ENCODE measurements around the gene PAPOLG.
A peak's percentile ranks its signal among the peaks of the same experiment; 100 is the strongest.
"Not testable (repeated sequence)": the region's sequence is repeated elsewhere in the genome, so short reads cannot be mapped to it uniquely, and the experiment has no call there.

The PAPOLG gene

GRCh38 chr2:60825666-60826065 lies 69.6 kb downstream of the PAPOLG start:
- no peak for DNase-seq

GRCh38 chr2:60826111-60826510 lies 70.0 kb downstream of the PAPOLG start:
- no peak for DNase-seq

GRCh38 chr2:60826860-60827259 lies 70.8 kb downstream of the PAPOLG start:
- not testable (repeated sequence) for DNase-seq

GRCh38 chr2:60827369-60827768 lies 71.3 kb downstream of the PAPOLG start:
- DNase-seq: no peak

- DNase-seq: no peak
Measured at GRCh38 chr2:60830991-60831390, 74.9 kb downstream of the PAPOLG start.

GRCh38 chr2:60831921-60832320 lies 75.9 kb downstream of the PAPOLG start:
- DNase-seq: no peak

GRCh38 chr2:60832621-60833020 lies 76.6 kb downstream of the PAPOLG start:
- DNase-seq: no peak

GRCh38 chr2:60834270-60834717 lies 78.2 kb downstream of the PAPOLG start:
- no peak for DNase-seq

- DNase-seq: no peak
Measured at GRCh38 chr2:60836491-60836890, 80.4 kb downstream of the PAPOLG start.

GRCh38 chr2:60837123-60837522 lies 81.1 kb downstream of the PAPOLG start:
- no peak for DNase-seq

- no peak for DNase-seq
Measured at GRCh38 chr2:60838481-60838880, 82.4 kb downstream of the PAPOLG start.

GRCh38 chr2:60839126-60839813 lies 83.2 kb downstream of the PAPOLG start:
- DNase-seq: no peak

- DNase-seq: peak in 1 of 3 experiments; percentile 50
Measured at GRCh38 chr2:60840880-60841279, 84.8 kb downstream of the PAPOLG start.

- no peak for DNase-seq
Measured at GRCh38 chr2:60843006-60843405, 86.9 kb downstream of the PAPOLG start.

GRCh38 chr2:60844105-60844504 lies 88.0 kb downstream of the PAPOLG start:
- DNase-seq: no peak

GRCh38 chr2:60847854-60848253 lies 91.8 kb downstream of the PAPOLG start:
- no peak for DNase-seq
